ENCODE measurements around the gene FARP1.

GRCh38 chr13:98215508-98215907, 72.6 kb downstream of the FARP1 start:
- TF ChIP-seq CTCF (IDR thresholded peaks at IDR 0.05; ENCODE audit: insufficient read depth, low read length, poor library complexity, severe bottlenecking) (no peak), EZH2phosphoT487 (conservative IDR thresholded peaks at IDR 0.05; ENCODE audit: low read length) (no peak)

Measured in SU-DHL-6 (cell line).